ENCODE measurements around the gene PLOD2. TPM values are rescaled to one million over a fixed set of nuclear protein-coding genes. Genes with fewer than 3 reads are reported as not detected.

Gene PLOD2
- total RNA-seq, 6 experiments from 2014 or later: 22.7 to 196 (median 57.6) TPM

DNA sequence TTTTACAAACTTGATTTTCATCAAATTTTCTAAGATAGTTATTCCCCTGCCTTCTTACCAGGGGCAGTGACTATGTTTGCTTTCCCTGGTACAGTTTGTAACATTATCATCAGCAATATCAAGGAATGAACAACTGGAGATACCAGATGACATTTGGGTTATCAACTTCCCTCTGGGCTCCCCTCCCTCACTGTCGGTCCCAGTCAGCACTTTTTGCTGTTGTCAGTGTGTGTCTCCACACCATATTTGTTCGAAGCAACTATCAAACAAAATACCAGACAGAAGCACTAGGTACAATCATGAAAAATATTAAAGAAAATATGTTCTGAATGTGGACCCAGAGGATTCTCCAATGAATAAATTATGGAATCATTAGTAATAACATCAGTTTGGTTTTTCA is 75.3 kb downstream of the PLOD2 start:
- H3K27ac ChIP-seq: no peak overlapping the region
- DNase-seq (no peak), ATAC-seq (peak in 1 of 4 donors; percentile 12)
- H3K27me3 ChIP-seq: no peaks in the 10 kb centered on the region
- TF ChIP-seq POLR2A (IDR thresholded peaks at IDR 0.05): no peak
- TF ChIP-seq, protein P1, sequence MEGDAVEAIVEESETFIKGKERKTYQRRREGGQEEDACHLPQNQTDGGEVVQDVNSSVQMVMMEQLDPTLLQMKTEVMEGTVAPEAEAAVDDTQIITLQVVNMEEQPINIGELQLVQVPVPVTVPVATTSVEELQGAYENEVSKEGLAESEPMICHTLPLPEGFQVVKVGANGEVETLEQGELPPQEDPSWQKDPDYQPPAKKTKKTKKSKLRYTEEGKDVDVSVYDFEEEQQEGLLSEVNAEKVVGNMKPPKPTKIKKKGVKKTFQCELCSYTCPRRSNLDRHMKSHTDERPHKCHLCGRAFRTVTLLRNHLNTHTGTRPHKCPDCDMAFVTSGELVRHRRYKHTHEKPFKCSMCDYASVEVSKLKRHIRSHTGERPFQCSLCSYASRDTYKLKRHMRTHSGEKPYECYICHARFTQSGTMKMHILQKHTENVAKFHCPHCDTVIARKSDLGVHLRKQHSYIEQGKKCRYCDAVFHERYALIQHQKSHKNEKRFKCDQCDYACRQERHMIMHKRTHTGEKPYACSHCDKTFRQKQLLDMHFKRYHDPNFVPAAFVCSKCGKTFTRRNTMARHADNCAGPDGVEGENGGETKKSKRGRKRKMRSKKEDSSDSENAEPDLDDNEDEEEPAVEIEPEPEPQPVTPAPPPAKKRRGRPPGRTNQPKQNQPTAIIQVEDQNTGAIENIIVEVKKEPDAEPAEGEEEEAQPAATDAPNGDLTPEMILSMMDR (IDR thresholded peaks at IDR 0.05): no peak
- 48% methylated on average over 2 of the region's 2 CpGs for WGBS (ENCODE audit: insufficient coverage, low coverage, low lambda C conversion rate, missing lambda C conversion rate)
- no peaks in the 10 kb centered on the region for H3K36me3 ChIP-seq
- H3K4me1 ChIP-seq: no peaks in the 10 kb centered on the region
- intact Hi-C loops (cut with DNase I): no loop called here
- no peak overlapping the region for H3K4me3 ChIP-seq
- H3K9me3 ChIP-seq: no peaks in the 10 kb centered on the region

DNA sequence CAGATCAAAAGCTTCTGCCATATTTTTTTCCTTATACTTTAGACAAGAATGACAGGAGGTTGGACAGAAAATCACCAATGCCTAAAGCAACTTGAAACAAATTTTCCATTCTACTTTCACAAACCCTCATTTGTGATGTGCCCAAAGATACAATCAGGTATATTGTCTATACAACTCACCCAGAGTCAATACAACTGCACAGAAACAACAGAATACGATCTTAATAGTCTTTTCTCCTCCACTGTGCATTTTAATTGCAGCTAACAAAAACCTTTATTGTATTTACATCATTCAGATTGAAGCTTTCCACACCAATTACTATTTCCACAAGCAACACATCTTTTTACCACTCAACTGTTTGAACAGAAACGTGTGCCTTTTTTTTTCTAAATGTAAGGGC is 80.4 kb downstream of the PLOD2 start:
- H3K27me3 ChIP-seq: no peaks in the 10 kb centered on the region
- intact Hi-C loops (cut with DNase I): no loop called here
- WGBS (ENCODE audit: insufficient coverage, low coverage, low lambda C conversion rate, missing lambda C conversion rate): 88% methylated on average over 2 of the region's 2 CpGs
- DNase-seq (no peak), ATAC-seq (no peak)
- H3K4me3 ChIP-seq: no peak overlapping the region
- H3K27ac ChIP-seq: no peak overlapping the region
- H3K36me3 ChIP-seq: no peaks in the 10 kb centered on the region
- H3K4me1 ChIP-seq: no peaks in the 10 kb centered on the region
- H3K9me3 ChIP-seq: no peaks in the 10 kb centered on the region
- no peak for TF ChIP-seq POLR2A (IDR thresholded peaks at IDR 0.05)
- TF ChIP-seq, protein P1 (IDR thresholded peaks at IDR 0.05): no peak

DNA sequence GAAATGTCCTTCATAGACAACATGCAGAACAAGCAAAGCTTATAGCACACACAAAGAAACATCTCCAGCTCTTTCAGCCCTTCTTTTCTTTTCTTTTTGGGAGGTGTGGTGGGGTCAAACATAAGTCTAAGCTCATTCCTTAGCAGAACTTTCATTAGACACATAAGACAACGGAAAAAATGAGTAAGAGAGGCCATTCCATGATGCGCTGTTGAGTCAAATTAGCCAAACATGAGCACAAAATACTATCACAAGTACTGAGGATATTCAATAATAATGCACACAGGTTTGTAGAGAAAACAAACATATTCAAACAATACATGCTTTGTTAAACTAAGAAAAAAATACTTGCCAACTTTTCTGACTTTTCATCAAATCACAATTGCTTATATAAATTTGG is 83.0 kb downstream of the PLOD2 start:
- TF ChIP-seq, protein P1 (IDR thresholded peaks at IDR 0.05): no peak
- TF ChIP-seq POLR2A (IDR thresholded peaks at IDR 0.05): no peak
- WGBS (ENCODE audit: insufficient coverage, low coverage, low lambda C conversion rate, missing lambda C conversion rate): 81% methylated on average over 2 of the region's 2 CpGs

DNA sequence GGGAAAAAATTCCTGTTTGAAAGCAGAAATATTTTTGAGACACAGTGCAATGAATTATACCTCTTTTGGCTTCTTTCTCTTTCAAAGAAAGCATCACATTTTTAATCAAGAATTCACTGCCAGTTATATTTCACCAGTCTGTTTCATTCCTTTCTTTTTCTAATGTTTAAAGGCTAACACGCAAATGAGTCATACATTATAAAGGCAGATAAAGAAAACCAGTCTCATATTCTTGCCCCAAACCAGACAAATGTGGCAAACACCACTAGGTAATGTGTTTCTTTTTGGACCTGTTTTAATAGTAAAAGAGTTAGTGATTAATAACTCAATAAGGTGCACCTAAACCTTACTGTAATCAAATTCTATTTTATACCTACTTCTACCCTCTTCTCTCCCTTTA is 83.8 kb downstream of the PLOD2 start:
- no peak overlapping the region for H3K27ac ChIP-seq
- no peak overlapping the region for H3K4me3 ChIP-seq
- no peak for ATAC-seq
- no peaks in the 10 kb centered on the region for H3K27me3 ChIP-seq
- intact Hi-C loops (cut with DNase I): no loop called here
- H3K4me1 ChIP-seq: no peaks in the 10 kb centered on the region
- no peaks in the 10 kb centered on the region for H3K9me3 ChIP-seq
- no peak for DNase-seq
- TF ChIP-seq POLR2A (IDR thresholded peaks at IDR 0.05): no peak
- TF ChIP-seq, protein P1 (IDR thresholded peaks at IDR 0.05): no peak
- 100% methylated on average over 1 of the region's 1 CpG for WGBS (ENCODE audit: insufficient coverage, low coverage, low lambda C conversion rate, missing lambda C conversion rate)
- no peaks in the 10 kb centered on the region for H3K36me3 ChIP-seq

More for the DNA sequence above, 83.0 kb downstream of the PLOD2 start:
- DNase-seq (no peak), ATAC-seq (no peak)
- no peaks in the 10 kb centered on the region for H3K36me3 ChIP-seq
- no peak overlapping the region for H3K4me3 ChIP-seq
- H3K4me1 ChIP-seq: no peaks in the 10 kb centered on the region
- no peak overlapping the region for H3K27ac ChIP-seq
- no peaks in the 10 kb centered on the region for H3K27me3 ChIP-seq
- intact Hi-C loops (cut with DNase I): no loop called here
- no peaks in the 10 kb centered on the region for H3K9me3 ChIP-seq

DNA sequence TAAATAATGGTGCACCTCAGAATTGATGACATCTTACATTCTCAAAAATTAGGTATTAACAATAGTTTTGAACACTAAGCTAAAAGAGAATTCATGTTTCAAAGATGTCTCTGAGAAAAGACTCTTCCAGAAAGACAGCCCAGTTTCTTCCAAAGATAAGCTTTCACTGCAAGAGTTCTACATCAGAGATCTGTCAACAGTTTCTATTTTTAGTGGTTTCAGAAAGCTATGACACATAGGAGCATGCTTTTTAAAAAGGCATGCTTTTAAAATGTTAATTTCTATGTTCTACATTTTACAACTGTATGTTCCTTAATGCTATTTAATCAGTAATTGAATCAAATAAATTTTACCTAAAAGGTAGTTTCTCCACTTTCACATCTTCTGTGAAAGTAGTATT is 88.2 kb downstream of the PLOD2 start:
- Histone ChIP-seq H3K27me3 (no peaks in the 10 kb centered on the region), H3K4me1 (no peaks in the 10 kb centered on the region), H3K9me3 (no peaks in the 10 kb centered on the region), H3K27ac (no peak overlapping the region), H3K36me3 (no peaks in the 10 kb centered on the region), H3K4me3 (no peak overlapping the region)
- ATAC-seq (no peak), DNase-seq (no peak)
- TF ChIP-seq, protein P1 (IDR thresholded peaks at IDR 0.05): no peak
- TF ChIP-seq POLR2A (IDR thresholded peaks at IDR 0.05): no peak
- intact Hi-C loops (cut with DNase I): no loop called here
